Activated CD4-positive, alpha-beta T cell treated with anti-CD3 and anti-CD28 coated beads for 48 hours (primary cell): ENCODE measurements around the gene SMPX.

ENCODE experiments used
- DNase-seq: peaks from one replicate; pipeline ENCODE4 v3.0.0-alpha.2; 2020

The SMPX gene

DNA sequence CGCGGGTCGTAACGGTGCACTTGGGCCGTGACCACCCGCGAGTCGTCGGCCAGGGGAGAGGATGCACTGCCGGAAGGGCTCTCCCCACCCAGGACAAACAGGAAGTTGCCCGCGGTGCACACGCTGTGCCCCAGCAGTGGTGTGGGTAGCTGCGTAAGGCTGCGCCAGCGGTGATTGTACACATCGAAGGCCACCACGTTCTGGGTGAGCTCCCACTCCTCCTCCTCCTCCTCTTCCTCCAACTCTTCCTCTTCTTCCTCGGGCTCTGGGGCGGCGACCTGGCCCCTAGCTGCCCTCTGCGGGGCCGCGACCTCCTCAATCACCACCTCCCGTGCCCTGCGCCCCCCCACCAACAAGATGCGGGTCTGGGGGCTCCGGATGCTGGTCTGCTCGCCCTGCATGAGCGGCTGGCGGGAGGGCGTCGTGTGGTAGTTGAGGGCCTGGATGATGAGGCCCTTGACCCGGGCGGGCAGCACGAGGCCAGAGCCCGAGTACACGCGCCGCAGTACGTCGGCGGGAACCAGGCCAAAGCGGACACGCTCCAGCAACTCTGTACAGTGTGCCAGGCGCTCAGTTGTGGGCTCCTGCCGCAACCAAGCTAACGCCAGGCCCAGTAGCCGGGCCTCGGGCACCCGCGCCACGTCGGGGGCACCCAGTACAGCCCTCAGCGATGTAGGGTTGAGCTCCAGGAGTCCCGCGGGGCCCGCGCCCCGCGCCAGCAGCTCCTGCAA is 101.2 kb downstream of the SMPX start:
- no peak for DNase-seq
